HepG2 (cell line): ENCODE measurements around the gene FGF7. TPM values are rescaled to one million over a fixed set of nuclear protein-coding genes. Genes with fewer than 3 reads are reported as not detected.

Source experiments
- ATAC-seq: fragments of 200-7000 bp; cut with Tn5 transposase; 3 replicates; pipeline ENCODE4 v1.9.1; 2020; ENCODE audit warnings: mild to moderate bottlenecking, moderate library complexity
- BruUV-seq: library from RNA; stranded (reverse); fragments of 400-500 nt; replicated peaks from 2 replicates; lab custom pipeline; 2021; lab: Mats Ljungman, UMichigan
- CTCF ChIA-PET: fragments of 300-600 bp; formaldehyde crosslinking; extraction: SDS; loops from one replicate; lab custom pipeline; 2021; ENCODE audit warnings: low total read pairs, inconsistent platforms, low intra/inter-chr PET ratio; lab: Yijun Ruan, JAX
- POLR2A ChIA-PET: fragments of 350-600 bp; sonication (Branson Sonifier 250); formaldehyde crosslinking; loops from one replicate; lab custom pipeline; 2020; ENCODE audit warnings: antibody characterized with exemption, inconsistent platforms; lab: Yijun Ruan, JAX
- DNase-seq: peaks from one replicate; pipeline ENCODE4 v3.0.0-alpha.2; 2015; ENCODE audit warnings: low spot score
- FAIRE-seq: peaks from 3 replicates; lab custom pipeline; 2011; peaks lifted over from hg19 to GRCh38; lab: Jason Lieb, UNC
- H2AFZ ChIP-seq: one replicate; pipeline ENCODE4 v1.6.1; 2011; ENCODE audit warnings: low read length, inconsistent platforms
- H3K27ac ChIP-seq: fragments of 300-600 bp; 3 replicates; pipeline ENCODE4 v1.8.0; 2011; ENCODE audit warnings: mixed run types, mild to moderate bottlenecking, mixed read lengths, low read length, inconsistent platforms; ENCODE audit not compliant: insufficient read depth; ENCODE audit errors: extremely low read length
- H3K27me3 ChIP-seq, 2 experiments: fragments of 200-600 bp in 1 of 2; 2 replicates in 1 of 2; 3 replicates in 1 of 2; pipeline versions ENCODE4 v1.6.0 to v1.8.0; 2011; ENCODE audit warnings: low read length in 2 of 2, mild to moderate bottlenecking in 2 of 2, moderate library complexity in 2 of 2, inconsistent platforms in 1 of 2; ENCODE audit not compliant: insufficient read depth in 2 of 2, control insufficient read depth in 1 of 2
- H3K36me3 ChIP-seq, 2 experiments: fragments of 200-600 bp in 1 of 2; replicated peaks in 1 of 2; 2 replicates in 1 of 2; 3 replicates in 1 of 2; pipeline versions ENCODE4 v1.5.1 to v1.8.0; 2011; ENCODE audit warnings: low read length in 2 of 2, inconsistent platforms in 1 of 2; ENCODE audit not compliant: insufficient read depth in 2 of 2, control insufficient read depth in 1 of 2
- H3K4me1 ChIP-seq: 2 replicates; pipeline ENCODE4 v1.5.1; 2012; ENCODE audit warnings: low read length, inconsistent platforms; ENCODE audit not compliant: insufficient read depth
- H3K4me2 ChIP-seq: 2 replicates; pipeline ENCODE4 v1.6.0; 2011; ENCODE audit warnings: low read depth, low read length, inconsistent platforms
- H3K4me3 ChIP-seq, 3 experiments: fragments of 200-600 bp in 1 of 3; sonication (generic), shearing (Covaris generic) in 1 of 3; replicated peaks in 1 of 3; 2 replicates each; pipeline ENCODE4 v1.5.1; 2011 to 2016; ENCODE audit warnings: low read length in 3 of 3, inconsistent platforms in 2 of 3, low read depth in 2 of 3, mild to moderate bottlenecking in 2 of 3, control low read depth in 1 of 3, mixed read lengths in 1 of 3; ENCODE audit not compliant: insufficient read depth in 1 of 3
- H3K79me2 ChIP-seq: one replicate; pipeline ENCODE4 v1.6.1; 2011; ENCODE audit warnings: low read length, inconsistent platforms; ENCODE audit not compliant: insufficient read depth
- H3K9ac ChIP-seq: 2 replicates; pipeline ENCODE4 v1.6.0; 2011; ENCODE audit warnings: mild to moderate bottlenecking, low read depth, low read length, inconsistent platforms; ENCODE audit not compliant: insufficient read depth
- H3K9me3 ChIP-seq: 2 replicates; pipeline ENCODE4 v1.5.1; 2012; ENCODE audit warnings: mild to moderate bottlenecking, low read length
- H4K20me1 ChIP-seq: 2 replicates; pipeline ENCODE4 v1.6.0; 2011; ENCODE audit warnings: inconsistent platforms, mild to moderate bottlenecking, low read length, moderate library complexity; ENCODE audit not compliant: insufficient read depth
- HOXA3 ChIP-seq: sonication (generic); formaldehyde crosslinking; IDR thresholded peaks from 2 replicates; pipeline ENCODE4 v1.5.0; 2020; ENCODE audit warnings: missing genetic modification reagents
- KAT2B ChIP-seq: fragments of 150-350 bp; IDR thresholded peaks from 2 replicates; pipeline ENCODE4 v1.6.1; 2014; ENCODE audit warnings: low read depth, low read length, borderline replicate concordance
- KLF11 ChIP-seq: IDR thresholded peaks from 2 replicates; pipeline ENCODE4 v1.6.1; 2016; ENCODE audit warnings: missing compliant biosample characterization
- MTF2 ChIP-seq: sonication (generic); formaldehyde crosslinking; IDR thresholded peaks from 2 replicates; pipeline ENCODE4 v1.5.0; 2020; ENCODE audit warnings: missing genetic modification reagents, borderline replicate concordance
- NR2C2 ChIP-seq: sonication (generic); formaldehyde crosslinking; IDR thresholded peaks from 2 replicates; pipeline ENCODE4 v1.4.0; 2020; ENCODE audit warnings: missing genetic modification reagents, mild to moderate bottlenecking, moderate library complexity, borderline replicate concordance
- YEATS4 ChIP-seq: sonication (generic); formaldehyde crosslinking; IDR thresholded peaks from 2 replicates; pipeline ENCODE4 v1.4.0; 2020; ENCODE audit warnings: missing genetic modification reagents, borderline replicate concordance
- ZBTB1 ChIP-seq: sonication (generic); formaldehyde crosslinking; IDR thresholded peaks from 2 replicates; pipeline ENCODE4 v1.4.0; 2020; ENCODE audit warnings: missing genetic modification reagents, borderline replicate concordance
- in situ Hi-C: cut with HindIII; loops from 2 replicates; pipeline ENCODE4 v1.10.0; 2017; ENCODE audit warnings: low pct_unique_long_range_greater_than_20kb; ENCODE audit not compliant: extremely low pct_ligation_motif_present
- intact Hi-C: fragments of 100-400 bp; cut with micrococcal nuclease; formaldehyde crosslinking; loops from one replicate; pipeline ENCODE4 v1.10.0; 2022; ENCODE audit not compliant: unreplicated experiment
- polyA plus RNA-seq, 8 experiments: library from polyadenylated mRNA; depleted of rRNA in 3 of 8; stranded (reverse) in 7 of 8; unstranded in 1 of 8; fragments of >200 nt; fragmentation: Illumina TruSeq in 4 of 8; extraction: Trizol in 4 of 8; gene quantifications; 2 replicates each; pipeline versions ENCODE4 v1.2.1 to v1.2.3, GENCODE V29; 2011 to 2016; ENCODE audit warnings: low read depth in 4 of 8, missing spikeins in 1 of 8, mixed read lengths in 1 of 8; ENCODE audit not compliant: insufficient read depth in 1 of 8
- total RNA-seq, 5 experiments: library from RNA; depleted of rRNA; stranded (reverse); fragments of >200 nt; fragmentation: Illumina TruSeq; extraction: Trizol; gene quantifications; 2 replicates each; pipeline ENCODE4 v1.2.3, GENCODE V29; 2016; ENCODE audit warnings: low read depth in 1 of 5
- TF ChIP-seq, protein P1 (sequence below), 2 experiments: sonication (generic) in 1 of 2; formaldehyde crosslinking in 1 of 2; IDR thresholded peaks; 2 replicates each; pipeline versions ENCODE4 v1.4.0 to v1.6.1; 2016 to 2020; ENCODE audit warnings: borderline replicate concordance in 1 of 2, low read depth in 1 of 2, mild to moderate bottlenecking in 1 of 2, missing genetic modification reagents in 1 of 2
- TF ChIP-seq, protein P2 (sequence below): sonication (generic); formaldehyde crosslinking; IDR thresholded peaks from 2 replicates; pipeline ENCODE4 v1.9.0; 2021; ENCODE audit warnings: missing genetic modification reagents, borderline replicate concordance
- TF ChIP-seq, protein P3 (sequence below): sonication (generic); formaldehyde crosslinking; IDR thresholded peaks from 2 replicates; pipeline ENCODE4 v1.8.0; 2022; ENCODE audit warnings: mild to moderate bottlenecking, missing genetic modification reagents, moderate library complexity
- TF ChIP-seq, protein P4 (sequence below): sonication (generic); formaldehyde crosslinking; IDR thresholded peaks from 2 replicates; pipeline ENCODE4 v1.8.0; 2022; ENCODE audit warnings: missing genetic modification reagents, mild to moderate bottlenecking, borderline replicate concordance
- TF ChIP-seq, protein P5 (sequence below): sonication (generic); formaldehyde crosslinking; IDR thresholded peaks from 2 replicates; pipeline ENCODE4 v1.5.0; 2020; ENCODE audit warnings: mild to moderate bottlenecking, missing genetic modification reagents

FGF7 gene
- total and polyA plus RNA-seq, 2 of the 13 experiments (the other 11 are each of a cell fraction or from before 2014, with no cell fraction given) = not detected

DNA sequence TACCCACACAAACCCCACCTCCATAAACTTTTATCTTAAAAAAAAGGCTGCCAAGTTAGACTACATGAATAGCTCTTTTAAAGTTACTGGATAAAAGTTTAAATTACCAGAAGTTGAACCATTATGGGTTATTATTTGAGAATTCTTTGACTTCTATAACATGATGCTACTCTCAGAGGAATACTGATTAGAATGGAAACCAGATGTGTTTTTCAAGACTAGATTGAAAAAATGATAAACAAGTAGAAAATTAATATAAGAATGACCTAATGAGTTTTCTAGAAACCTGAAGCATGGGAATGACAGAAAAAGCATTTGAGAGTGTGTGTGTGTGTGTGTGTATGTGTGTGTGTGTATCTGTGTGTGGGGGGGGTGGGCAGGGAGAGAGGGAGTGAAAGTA lies 12.4 kb upstream of the FGF7 start:
- Histone ChIP-seq H3K4me2 (no peak overlapping the region), H2AFZ (no peak overlapping the region), H4K20me1 (no peaks in the 10 kb centered on the region), H3K9me3 (no peaks in the 10 kb centered on the region), H3K27ac (no peak overlapping the region), H3K79me2 (no peaks in the 10 kb centered on the region), H3K27me3 (peaks cover 0 to 4% of the 10 kb centered on the region in 2 experiments; a peak in 1 of 5 replicates), H3K4me3 (no peak overlapping the region), H3K4me1 (no peaks in the 10 kb centered on the region), H3K9ac (no peak overlapping the region), H3K36me3 (no peaks in the 10 kb centered on the region)
- in situ Hi-C loops (no loop called here), intact Hi-C loops (no loop called here)
- POLR2A ChIA-PET = no interaction called here
- CTCF ChIA-PET = no interaction called here
- no peak for DNase-seq
- FAIRE-seq = no peak
- no peak for ATAC-seq
- no TSS peak for BruUV-seq
- TF ChIP-seq, protein P1, sequence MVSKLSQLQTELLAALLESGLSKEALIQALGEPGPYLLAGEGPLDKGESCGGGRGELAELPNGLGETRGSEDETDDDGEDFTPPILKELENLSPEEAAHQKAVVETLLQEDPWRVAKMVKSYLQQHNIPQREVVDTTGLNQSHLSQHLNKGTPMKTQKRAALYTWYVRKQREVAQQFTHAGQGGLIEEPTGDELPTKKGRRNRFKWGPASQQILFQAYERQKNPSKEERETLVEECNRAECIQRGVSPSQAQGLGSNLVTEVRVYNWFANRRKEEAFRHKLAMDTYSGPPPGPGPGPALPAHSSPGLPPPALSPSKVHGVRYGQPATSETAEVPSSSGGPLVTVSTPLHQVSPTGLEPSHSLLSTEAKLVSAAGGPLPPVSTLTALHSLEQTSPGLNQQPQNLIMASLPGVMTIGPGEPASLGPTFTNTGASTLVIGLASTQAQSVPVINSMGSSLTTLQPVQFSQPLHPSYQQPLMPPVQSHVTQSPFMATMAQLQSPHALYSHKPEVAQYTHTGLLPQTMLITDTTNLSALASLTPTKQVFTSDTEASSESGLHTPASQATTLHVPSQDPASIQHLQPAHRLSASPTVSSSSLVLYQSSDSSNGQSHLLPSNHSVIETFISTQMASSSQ (IDR thresholded peaks at IDR 0.05; ENCODE audit: low read depth) = no peak
- TF ChIP-seq, protein P1 (CRISPR knock-in tag; IDR thresholded peaks at IDR 0.05; ENCODE audit: borderline replicate concordance) = no peak
- TF ChIP-seq KAT2B (no peak), KLF11 (no peak), ZBTB1 (CRISPR knock-in tag) (no peak), HOXA3 (CRISPR knock-in tag) (no peak), YEATS4 (CRISPR knock-in tag) (no peak), NR2C2 (no peak), MTF2 (CRISPR knock-in tag) (no peak)
- TF ChIP-seq, protein P2, sequence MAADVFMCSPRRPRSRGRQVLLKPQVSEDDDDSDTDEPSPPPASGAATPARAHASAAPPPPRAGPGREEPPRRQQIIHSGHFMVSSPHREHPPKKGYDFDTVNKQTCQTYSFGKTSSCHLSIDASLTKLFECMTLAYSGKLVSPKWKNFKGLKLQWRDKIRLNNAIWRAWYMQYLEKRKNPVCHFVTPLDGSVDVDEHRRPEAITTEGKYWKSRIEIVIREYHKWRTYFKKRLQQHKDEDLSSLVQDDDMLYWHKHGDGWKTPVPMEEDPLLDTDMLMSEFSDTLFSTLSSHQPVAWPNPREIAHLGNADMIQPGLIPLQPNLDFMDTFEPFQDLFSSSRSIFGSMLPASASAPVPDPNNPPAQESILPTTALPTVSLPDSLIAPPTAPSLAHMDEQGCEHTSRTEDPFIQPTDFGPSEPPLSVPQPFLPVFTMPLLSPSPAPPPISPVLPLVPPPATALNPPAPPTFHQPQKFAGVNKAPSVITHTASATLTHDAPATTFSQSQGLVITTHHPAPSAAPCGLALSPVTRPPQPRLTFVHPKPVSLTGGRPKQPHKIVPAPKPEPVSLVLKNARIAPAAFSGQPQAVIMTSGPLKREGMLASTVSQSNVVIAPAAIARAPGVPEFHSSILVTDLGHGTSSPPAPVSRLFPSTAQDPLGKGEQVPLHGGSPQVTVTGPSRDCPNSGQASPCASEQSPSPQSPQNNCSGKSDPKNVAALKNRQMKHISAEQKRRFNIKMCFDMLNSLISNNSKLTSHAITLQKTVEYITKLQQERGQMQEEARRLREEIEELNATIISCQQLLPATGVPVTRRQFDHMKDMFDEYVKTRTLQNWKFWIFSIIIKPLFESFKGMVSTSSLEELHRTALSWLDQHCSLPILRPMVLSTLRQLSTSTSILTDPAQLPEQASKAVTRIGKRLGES (CRISPR knock-in tag) = no peak
- TF ChIP-seq, protein P3, sequence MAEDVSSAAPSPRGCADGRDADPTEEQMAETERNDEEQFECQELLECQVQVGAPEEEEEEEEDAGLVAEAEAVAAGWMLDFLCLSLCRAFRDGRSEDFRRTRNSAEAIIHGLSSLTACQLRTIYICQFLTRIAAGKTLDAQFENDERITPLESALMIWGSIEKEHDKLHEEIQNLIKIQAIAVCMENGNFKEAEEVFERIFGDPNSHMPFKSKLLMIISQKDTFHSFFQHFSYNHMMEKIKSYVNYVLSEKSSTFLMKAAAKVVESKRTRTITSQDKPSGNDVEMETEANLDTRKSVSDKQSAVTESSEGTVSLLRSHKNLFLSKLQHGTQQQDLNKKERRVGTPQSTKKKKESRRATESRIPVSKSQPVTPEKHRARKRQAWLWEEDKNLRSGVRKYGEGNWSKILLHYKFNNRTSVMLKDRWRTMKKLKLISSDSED (CRISPR knock-in tag) = no peak
- TF ChIP-seq, protein P4, sequence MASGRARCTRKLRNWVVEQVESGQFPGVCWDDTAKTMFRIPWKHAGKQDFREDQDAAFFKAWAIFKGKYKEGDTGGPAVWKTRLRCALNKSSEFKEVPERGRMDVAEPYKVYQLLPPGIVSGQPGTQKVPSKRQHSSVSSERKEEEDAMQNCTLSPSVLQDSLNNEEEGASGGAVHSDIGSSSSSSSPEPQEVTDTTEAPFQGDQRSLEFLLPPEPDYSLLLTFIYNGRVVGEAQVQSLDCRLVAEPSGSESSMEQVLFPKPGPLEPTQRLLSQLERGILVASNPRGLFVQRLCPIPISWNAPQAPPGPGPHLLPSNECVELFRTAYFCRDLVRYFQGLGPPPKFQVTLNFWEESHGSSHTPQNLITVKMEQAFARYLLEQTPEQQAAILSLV (CRISPR knock-in tag) = no peak
- TF ChIP-seq, protein P5, sequence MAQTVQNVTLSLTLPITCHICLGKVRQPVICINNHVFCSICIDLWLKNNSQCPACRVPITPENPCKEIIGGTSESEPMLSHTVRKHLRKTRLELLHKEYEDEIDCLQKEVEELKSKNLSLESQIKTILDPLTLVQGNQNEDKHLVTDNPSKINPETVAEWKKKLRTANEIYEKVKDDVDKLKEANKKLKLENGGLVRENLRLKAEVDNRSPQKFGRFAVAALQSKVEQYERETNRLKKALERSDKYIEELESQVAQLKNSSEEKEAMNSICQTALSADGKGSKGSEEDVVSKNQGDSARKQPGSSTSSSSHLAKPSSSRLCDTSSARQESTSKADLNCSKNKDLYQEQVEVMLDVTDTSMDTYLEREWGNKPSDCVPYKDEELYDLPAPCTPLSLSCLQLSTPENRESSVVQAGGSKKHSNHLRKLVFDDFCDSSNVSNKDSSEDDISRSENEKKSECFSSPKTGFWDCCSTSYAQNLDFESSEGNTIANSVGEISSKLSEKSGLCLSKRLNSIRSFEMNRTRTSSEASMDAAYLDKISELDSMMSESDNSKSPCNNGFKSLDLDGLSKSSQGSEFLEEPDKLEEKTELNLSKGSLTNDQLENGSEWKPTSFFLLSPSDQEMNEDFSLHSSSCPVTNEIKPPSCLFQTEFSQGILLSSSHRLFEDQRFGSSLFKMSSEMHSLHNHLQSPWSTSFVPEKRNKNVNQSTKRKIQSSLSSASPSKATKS (CRISPR knock-in tag) = no peak
